Measurements from ENCODE around the gene PSD2.

The PSD2 gene

GRCh38 chr5:139812836-139813805, 17.5 kb downstream of the PSD2 start:
- ChIA-PET CTCF (interaction anchor here (1.4 to 2.2 kb wide), 4 partner anchors 20 to 156 kb away, joined by 3 to 8 read pairs (median 4); no protein-coding TSS in a partner anchor), POLR2A (ENCODE audit: low non-redundant PET) (no interaction called here)
- no peak for TF ChIP-seq CTCF (conservative IDR thresholded peaks at IDR 0.05; ENCODE audit: low read depth)
- no peak for DNase-seq (ENCODE audit: low spot score)
- no peak overlapping the region for H3K27ac ChIP-seq

- ChIA-PET POLR2A (ENCODE audit: low non-redundant PET) (no interaction called here), CTCF (interaction anchor here (0.6 to 1.9 kb wide), 3 partner anchors 19 to 155 kb away, joined by 4 to 5 read pairs (median 4); no protein-coding TSS in a partner anchor)
- no peak for TF ChIP-seq CTCF (conservative IDR thresholded peaks at IDR 0.05; ENCODE audit: low read depth)
- H3K27ac ChIP-seq, result no peak overlapping the region
- no peak for DNase-seq (ENCODE audit: low spot score)
Measured at GRCh38 chr5:139814191-139814601, 18.6 kb downstream of the PSD2 start.

- ChIA-PET POLR2A (ENCODE audit: low non-redundant PET) (no interaction called here), CTCF (interaction anchor here (0.6 to 1.9 kb wide), 3 partner anchors 19 to 154 kb away, joined by 4 to 5 read pairs (median 4); no protein-coding TSS in a partner anchor)
- DNase-seq (ENCODE audit: low spot score), result no peak
- no peak overlapping the region for H3K27ac ChIP-seq
- no peak for TF ChIP-seq CTCF (conservative IDR thresholded peaks at IDR 0.05; ENCODE audit: low read depth)
Measured at GRCh38 chr5:139814704-139815280, 19.2 kb downstream of the PSD2 start.

GRCh38 chr5:139816566-139816965, 21.0 kb downstream of the PSD2 start:
- ChIA-PET POLR2A (ENCODE audit: low non-redundant PET) (no interaction called here), CTCF (interaction anchor here (0.6 to 2.1 kb wide), 3 partner anchors 28 to 455 kb away, joined by 3 to 8 read pairs (median 4); no protein-coding TSS in a partner anchor)
- no peak overlapping the region for H3K27ac ChIP-seq
- no peak for TF ChIP-seq CTCF (conservative IDR thresholded peaks at IDR 0.05; ENCODE audit: low read depth)
- no peak for DNase-seq (ENCODE audit: low spot score)

- CTCF ChIA-PET, result interaction anchor here (2.1 kb wide), 1 partner anchor 151 kb away, joined by 8 read pairs; no protein-coding TSS in a partner anchor
- H3K27ac ChIP-seq, result no peak overlapping the region
- POLR2A ChIA-PET (ENCODE audit: low non-redundant PET), result no interaction called here
- no peak for TF ChIP-seq CTCF (conservative IDR thresholded peaks at IDR 0.05; ENCODE audit: low read depth)
- DNase-seq (ENCODE audit: low spot score), result no peak
Measured at GRCh38 chr5:139817362-139817761, 21.8 kb downstream of the PSD2 start.

GRCh38 chr5:139817970-139818369, 22.4 kb downstream of the PSD2 start:
- no peak for TF ChIP-seq CTCF (conservative IDR thresholded peaks at IDR 0.05; ENCODE audit: low read depth)
- DNase-seq (ENCODE audit: low spot score), result no peak
- CTCF ChIA-PET, result interaction anchor here (2.1 kb wide), 1 partner anchor 151 kb away, joined by 8 read pairs; no protein-coding TSS in a partner anchor
- H3K27ac ChIP-seq, result no peak overlapping the region
- POLR2A ChIA-PET (ENCODE audit: low non-redundant PET), result no interaction called here
